HepG2 (cell line): Measurements from ENCODE around the gene HAUS2. TPM values are rescaled to one million over a fixed set of nuclear protein-coding genes. Genes with fewer than 3 reads are reported as not detected.

Experiments
- CBFB ChIP-seq: sonication (generic); formaldehyde crosslinking; IDR thresholded peaks from 2 replicates; pipeline ENCODE4 v1.4.0; 2020; ENCODE audit warnings: missing genetic modification reagents
- CREB1 ChIP-seq, 2 experiments: fragments of 450-650 bp in 1 of 2; IDR thresholded peaks; 2 replicates each; pipeline ENCODE4 v1.6.1; 2016 to 2017; ENCODE audit warnings: control low read depth in 1 of 2, mild to moderate bottlenecking in 1 of 2, missing compliant biosample characterization in 1 of 2, missing genetic modification characterization in 1 of 2
- FOXM1 ChIP-seq: sonication (generic); formaldehyde crosslinking; IDR thresholded peaks from 2 replicates; pipeline ENCODE4 v1.5.0; 2020; ENCODE audit warnings: missing genetic modification reagents
- FOXO1 ChIP-seq: sonication (generic); formaldehyde crosslinking; IDR thresholded peaks from 2 replicates; pipeline ENCODE4 v1.4.0; 2020; ENCODE audit warnings: missing genetic modification reagents
- PBX3 ChIP-seq: sonication (generic); formaldehyde crosslinking; IDR thresholded peaks from 2 replicates; pipeline ENCODE4 v1.8.1; 2023; ENCODE audit warnings: missing genetic modification reagents, inconsistent platforms, borderline replicate concordance
- RARG ChIP-seq: sonication (generic); formaldehyde crosslinking; IDR thresholded peaks from 2 replicates; pipeline ENCODE4 v1.4.0; 2020; ENCODE audit warnings: low read depth, mild to moderate bottlenecking, missing genetic modification reagents
- TBL1XR1 ChIP-seq: fragments of 150-350 bp; IDR thresholded peaks from 2 replicates; pipeline ENCODE4 v1.6.1; 2014; ENCODE audit warnings: borderline replicate concordance, low read length; ENCODE audit not compliant: partially characterized antibody
- ZBTB39 ChIP-seq: sonication (generic); formaldehyde crosslinking; IDR thresholded peaks from 2 replicates; pipeline ENCODE4 v1.5.0; 2020; ENCODE audit warnings: missing genetic modification reagents
- ZBTB40 ChIP-seq, 2 experiments: fragments of 450-650 bp in 1 of 2; sonication (generic) in 1 of 2; formaldehyde crosslinking in 1 of 2; IDR thresholded peaks; 2 replicates each; pipeline versions ENCODE4 v1.6.1 to v1.8.0; 2016 to 2022; ENCODE audit warnings: antibody characterized with exemption in 1 of 2, mild to moderate bottlenecking in 1 of 2, missing genetic modification reagents in 1 of 2
- ZNF160 ChIP-seq: sonication (generic); formaldehyde crosslinking; IDR thresholded peaks from 2 replicates; pipeline ENCODE4 v1.8.0; 2022; ENCODE audit warnings: mild to moderate bottlenecking, inconsistent platforms, missing genetic modification reagents
- ZNF337 ChIP-seq: sonication (generic); formaldehyde crosslinking; IDR thresholded peaks from 2 replicates; pipeline ENCODE4 v1.5.1; 2020; ENCODE audit warnings: missing genetic modification reagents, low read depth, mild to moderate bottlenecking, borderline replicate concordance
- ZNF614 ChIP-seq: IDR thresholded peaks from 2 replicates; pipeline ENCODE4 v1.6.1; 2018; ENCODE audit warnings: missing biosample characterization, missing genetic modification reagents, inconsistent platforms, borderline replicate concordance
- ZNF619 ChIP-seq: sonication (generic); formaldehyde crosslinking; IDR thresholded peaks from 2 replicates; pipeline ENCODE4 v1.4.0; 2020; ENCODE audit warnings: mild to moderate bottlenecking, missing genetic modification reagents
- ZNF703 ChIP-seq: sonication (generic); formaldehyde crosslinking; IDR thresholded peaks from 2 replicates; pipeline ENCODE4 v1.5.1; 2020; ENCODE audit warnings: missing genetic modification reagents, mild to moderate bottlenecking, moderate library complexity, borderline replicate concordance
- ZNF746 ChIP-seq: sonication (generic); formaldehyde crosslinking; IDR thresholded peaks from 2 replicates; pipeline ENCODE4 v1.8.0; 2022; ENCODE audit warnings: mild to moderate bottlenecking, missing genetic modification reagents
- polyA plus RNA-seq, 8 experiments: library from polyadenylated mRNA; depleted of rRNA in 3 of 8; stranded (reverse) in 7 of 8; unstranded in 1 of 8; fragments of >200 nt; fragmentation: Illumina TruSeq in 4 of 8; extraction: Trizol in 4 of 8; gene quantifications; 2 replicates each; pipeline versions ENCODE4 v1.2.1 to v1.2.3, GENCODE V29; 2011 to 2016; ENCODE audit warnings: low read depth in 4 of 8, missing spikeins in 1 of 8, mixed read lengths in 1 of 8; ENCODE audit not compliant: insufficient read depth in 1 of 8
- total RNA-seq, 5 experiments: library from RNA; depleted of rRNA; stranded (reverse); fragments of >200 nt; fragmentation: Illumina TruSeq; extraction: Trizol; gene quantifications; 2 replicates each; pipeline ENCODE4 v1.2.3, GENCODE V29; 2016; ENCODE audit warnings: low read depth in 1 of 5

HAUS2 gene
- total and polyA plus RNA-seq, 2 of the 13 experiments (the other 11 are each of a cell fraction or from before 2014, with no cell fraction given): 11.6 to 32.9 TPM

- TF ChIP-seq TBL1XR1 (no peak), ZNF337 (no peak), ZNF160 (CRISPR knock-in tag) (no peak), ZNF746 (0 out of 2 replicates have a peak, but pooled peaks have one; percentile 15), CREB1 (IDR thresholded peaks at IDR 0.05) (peak; percentile 32), CREB1 (CRISPR knock-in tag; IDR thresholded peaks at IDR 0.05) (no peak), PBX3 (0 out of 2 replicates have a peak, but pooled peaks have one; percentile 30), ZNF703 (CRISPR knock-in tag) (no peak; the same call in 1 of the 2 replicates), ZBTB39 (CRISPR knock-in tag) (no peak), ZNF614 (CRISPR knock-in tag) (no peak; the same call in 1 of the 2 replicates), FOXO1 (CRISPR knock-in tag) (no peak), ZNF619 (no peak), ZBTB40 (IDR thresholded peaks at IDR 0.05) (no peak), ZBTB40 (CRISPR knock-in tag; IDR thresholded peaks at IDR 0.05) (no peak; the same call in 1 of the 2 replicates), FOXM1 (CRISPR knock-in tag) (no peak), RARG (no peak), CBFB (no peak)
Measured at GRCh38 chr15:42575188-42576039, 26.8 kb downstream of the HAUS2 start, which contains the start of gene STARD9 (continued).
